Right lung (tissue), 5 donors: ENCODE results near the gene MOXD1. TPM values are rescaled to one million over a fixed set of nuclear protein-coding genes. Genes with fewer than 3 reads are reported as not detected.
"Not testable (repeated sequence)": the region's sequence is repeated elsewhere in the genome, so short reads cannot be mapped to it uniquely, and the experiment has no call there.

ENCODE experiments used
- DNase-seq, 2 donors: peaks; one replicate each; pipeline ENCODE4 v3.0.0-alpha.2; 2013
- polyA plus RNA-seq, 5 donors: library from polyadenylated mRNA; unstranded; fragments of 120-200 nt; gene quantifications; one replicate each; pipeline versions ENCODE4 v1.2.1 to v1.2.3, GENCODE V29; 2013; ENCODE audit warnings: inconsistent platforms in 1 of 5, low replicate concordance in 1 of 5; ENCODE audit not compliant: insufficient read length in 5 of 5, insufficient read depth in 1 of 5

MOXD1 gene
- polyA plus RNA-seq, 5 donors = 53.6 to 85.6 (median 59.4) TPM

- DNase-seq = no peak
Measured at GRCh38 chr6:132359886-132360285, 41.4 kb downstream of the MOXD1 start.

- no peak for DNase-seq
Measured at GRCh38 chr6:132357120-132357519, 44.2 kb downstream of the MOXD1 start.

GRCh38 chr6:132354517-132355167, 46.6 kb downstream of the MOXD1 start:
- no peak for DNase-seq

- DNase-seq = not testable (repeated sequence)
Measured at GRCh38 chr6:132351986-132352385, 49.3 kb downstream of the MOXD1 start.

GRCh38 chr6:132348231-132348630, 53.0 kb downstream of the MOXD1 start:
- DNase-seq = no peak

GRCh38 chr6:132344811-132345210, 56.5 kb downstream of the MOXD1 start:
- no peak for DNase-seq

GRCh38 chr6:132341646-132342045, 59.6 kb downstream of the MOXD1 start:
- no peak for DNase-seq

GRCh38 chr6:132334521-132334885, 66.8 kb downstream of the MOXD1 start:
- no peak for DNase-seq

- DNase-seq = no peak
Measured at GRCh38 chr6:132333639-132334520, 67.4 kb downstream of the MOXD1 start.

GRCh38 chr6:132330759-132331158, 70.5 kb downstream of the MOXD1 start:
- DNase-seq = no peak

- DNase-seq = no peak
Measured at GRCh38 chr6:132322398-132322797, 78.9 kb downstream of the MOXD1 start.

- DNase-seq = no peak
Measured at GRCh38 chr6:132320007-132320406, 81.3 kb downstream of the MOXD1 start.

GRCh38 chr6:132316970-132317369, 84.3 kb downstream of the MOXD1 start:
- DNase-seq = no peak

- DNase-seq = no peak
Measured at GRCh38 chr6:132314432-132314831, 86.8 kb downstream of the MOXD1 start.

- DNase-seq = no peak
Measured at GRCh38 chr6:132310921-132311320, 90.4 kb downstream of the MOXD1 start.

- not testable (repeated sequence) for DNase-seq
Measured at GRCh38 chr6:132310151-132310550, 91.1 kb downstream of the MOXD1 start.

GRCh38 chr6:132304891-132305305, 96.4 kb downstream of the MOXD1 start:
- no peak for DNase-seq

GRCh38 chr6:132300323-132300949, 100.8 kb downstream of the MOXD1 start:
- peak in 1 of 2 donors; percentile 23 for DNase-seq

- peak in 1 of 2 donors; percentile 17 for DNase-seq
Measured at GRCh38 chr6:132298344-132298949, 102.8 kb downstream of the MOXD1 start.

GRCh38 chr6:132289756-132290155, 111.5 kb downstream of the MOXD1 start:
- DNase-seq = no peak

- DNase-seq = no peak
Measured at GRCh38 chr6:132287101-132287500, 114.2 kb downstream of the MOXD1 start.

- no peak for DNase-seq
Measured at GRCh38 chr6:132286298-132287019, 114.8 kb downstream of the MOXD1 start.
